NOMO-1 treated with DMSO at 0.1 percent for 48 hours (cell line): ENCODE data around the gene DCUN1D4.

Source experiments
- DNase-seq: peaks from one replicate; lab custom pipeline; 2025; ENCODE audit not compliant: unreplicated experiment; lab: John Stamatoyannopoulos, UW

Gene DCUN1D4

GRCh38 chr4:51853027-51853682 is 10.2 kb downstream of the DCUN1D4 start:
- no peak for DNase-seq

GRCh38 chr4:51855270-51855669 is 12.3 kb downstream of the DCUN1D4 start:
- no peak for DNase-seq

- no peak for DNase-seq
Measured at GRCh38 chr4:51855751-51856150, 12.8 kb downstream of the DCUN1D4 start.

GRCh38 chr4:51858605-51859202 is 15.8 kb downstream of the DCUN1D4 start:
- no peak for DNase-seq

GRCh38 chr4:51859476-51860031 is 16.6 kb downstream of the DCUN1D4 start:
- no peak for DNase-seq

GRCh38 chr4:51862199-51862598 is 19.2 kb downstream of the DCUN1D4 start:
- no peak for DNase-seq

GRCh38 chr4:51862781-51863180 is 19.8 kb downstream of the DCUN1D4 start:
- no peak for DNase-seq

GRCh38 chr4:51865717-51866116 is 22.8 kb downstream of the DCUN1D4 start:
- no peak for DNase-seq

GRCh38 chr4:51866835-51867234 is 23.9 kb downstream of the DCUN1D4 start:
- DNase-seq = no peak

- no peak for DNase-seq
Measured at GRCh38 chr4:51867689-51868448, 24.9 kb downstream of the DCUN1D4 start.

GRCh38 chr4:51868449-51868847 is 25.5 kb downstream of the DCUN1D4 start:
- no peak for DNase-seq

- no peak for DNase-seq
Measured at GRCh38 chr4:51870441-51871188, 27.7 kb downstream of the DCUN1D4 start.

GRCh38 chr4:51872283-51872997 is 29.5 kb downstream of the DCUN1D4 start:
- DNase-seq = no peak

GRCh38 chr4:51874551-51874950 is 31.6 kb downstream of the DCUN1D4 start:
- DNase-seq = no peak

GRCh38 chr4:51878431-51878830 is 35.5 kb downstream of the DCUN1D4 start:
- no peak for DNase-seq

- no peak for DNase-seq
Measured at GRCh38 chr4:51880016-51880915, 37.3 kb downstream of the DCUN1D4 start.

- no peak for DNase-seq
Measured at GRCh38 chr4:51884055-51884454, 41.1 kb downstream of the DCUN1D4 start.

GRCh38 chr4:51884606-51885005 is 41.7 kb downstream of the DCUN1D4 start:
- DNase-seq = no peak

GRCh38 chr4:51885363-51885762 is 42.4 kb downstream of the DCUN1D4 start:
- DNase-seq = peak; percentile 8

GRCh38 chr4:51890760-51891159 is 47.8 kb downstream of the DCUN1D4 start:
- no peak for DNase-seq
